Ecto neural progenitor cell (in vitro differentiated cells): ENCODE data around the gene LRRC61.
"Not testable (repeated sequence)": the region's sequence is repeated elsewhere in the genome, so short reads cannot be mapped to it uniquely, and the experiment has no call there.

ENCODE experiments used
- DNase-seq: peaks from one replicate; pipeline ENCODE4 v3.0.0-alpha.2; 2018; ENCODE audit warnings: low spot score

The LRRC61 gene

GRCh38 chr7:150383710-150384397 is 60.7 kb downstream of the LRRC61 start:
- peak; percentile 97 for DNase-seq

GRCh38 chr7:150384406-150385301 is 61.5 kb downstream of the LRRC61 start:
- DNase-seq = no peak

- DNase-seq = no peak
Measured at GRCh38 chr7:150385302-150385723, 62.2 kb downstream of the LRRC61 start.

GRCh38 chr7:150385884-150386283 is 62.7 kb downstream of the LRRC61 start:
- DNase-seq = not testable (repeated sequence)
